ENCODE data around the gene SLITRK1. TPM values are rescaled to one million over a fixed set of nuclear protein-coding genes. Genes with fewer than 3 reads are reported as not detected.

SLITRK1 gene
- not detected for total RNA-seq

- no peaks in the 10 kb centered on the region for H3K9me3 ChIP-seq
- H3K36me3 ChIP-seq = no peaks in the 10 kb centered on the region
- H3K4me3 ChIP-seq = no peak within 1 kb of the TSS
- DNase-seq = no peak
- H3K4me1 ChIP-seq = no peaks in the 10 kb centered on the region
- H3K27ac ChIP-seq = no peak within 1 kb of the TSS
- no peaks in the 10 kb centered on the region for H3K27me3 ChIP-seq
- no peak for TF ChIP-seq POLR2A (IDR thresholded peaks at IDR 0.05)
- TF ChIP-seq CTCF (IDR thresholded peaks at IDR 0.05) = no peak
These were observed at the start of gene SLITRK1 for GRCh38 chr13:83881917-83882605. SLITRK1 (minus strand) TSS chr13:83882474; CDS start chr13:83881507, 967 bp downstream.

GRCh38 chr13:83929157-83929556 is 46.9 kb upstream of the SLITRK1 start:
- H3K4me1 ChIP-seq = no peaks in the 10 kb centered on the region

GRCh38 chr13:83919775-83920174 is 37.5 kb upstream of the SLITRK1 start:
- H3K4me3 ChIP-seq = no peak overlapping the region
- no peak for DNase-seq
- H3K27ac ChIP-seq = no peak overlapping the region
- H3K9me3 ChIP-seq = no peaks in the 10 kb centered on the region
- no peak for TF ChIP-seq CTCF (IDR thresholded peaks at IDR 0.05)
- TF ChIP-seq POLR2A (IDR thresholded peaks at IDR 0.05) = no peak
- no peaks in the 10 kb centered on the region for H3K36me3 ChIP-seq
- no peaks in the 10 kb centered on the region for H3K27me3 ChIP-seq
- H3K4me1 ChIP-seq = no peaks in the 10 kb centered on the region

More at GRCh38 chr13:83929157-83929556, 46.9 kb upstream of the SLITRK1 start:
- Histone ChIP-seq H3K27ac (no peak overlapping the region), H3K27me3 (no peaks in the 10 kb centered on the region), H3K36me3 (no peaks in the 10 kb centered on the region), H3K4me3 (no peak overlapping the region), H3K9me3 (no peaks in the 10 kb centered on the region)
- no peak for TF ChIP-seq POLR2A (IDR thresholded peaks at IDR 0.05)
- TF ChIP-seq CTCF (IDR thresholded peaks at IDR 0.05) = no peak
- DNase-seq = no peak

- Histone ChIP-seq H3K27ac (no peak overlapping the region), H3K36me3 (no peaks in the 10 kb centered on the region), H3K4me3 (no peak overlapping the region), H3K9me3 (no peaks in the 10 kb centered on the region), H3K27me3 (no peaks in the 10 kb centered on the region), H3K4me1 (no peaks in the 10 kb centered on the region)
- TF ChIP-seq POLR2A (IDR thresholded peaks at IDR 0.05) (no peak), CTCF (IDR thresholded peaks at IDR 0.05) (no peak)
- no peak for DNase-seq
These were observed 32.1 kb upstream of the SLITRK1 start for GRCh38 chr13:83914368-83914767.

- H3K9me3 ChIP-seq = no peaks in the 10 kb centered on the region
- H3K27ac ChIP-seq = no peak overlapping the region
- no peak for DNase-seq
- no peaks in the 10 kb centered on the region for H3K27me3 ChIP-seq
- TF ChIP-seq POLR2A (IDR thresholded peaks at IDR 0.05) (no peak), CTCF (IDR thresholded peaks at IDR 0.05) (no peak)
- no peaks in the 10 kb centered on the region for H3K4me1 ChIP-seq
- no peaks in the 10 kb centered on the region for H3K36me3 ChIP-seq
- H3K4me3 ChIP-seq = no peak overlapping the region
These were observed 25.1 kb upstream of the SLITRK1 start for GRCh38 chr13:83907196-83907989.
